ENCODE data around the gene ATAD2B.

DNA sequence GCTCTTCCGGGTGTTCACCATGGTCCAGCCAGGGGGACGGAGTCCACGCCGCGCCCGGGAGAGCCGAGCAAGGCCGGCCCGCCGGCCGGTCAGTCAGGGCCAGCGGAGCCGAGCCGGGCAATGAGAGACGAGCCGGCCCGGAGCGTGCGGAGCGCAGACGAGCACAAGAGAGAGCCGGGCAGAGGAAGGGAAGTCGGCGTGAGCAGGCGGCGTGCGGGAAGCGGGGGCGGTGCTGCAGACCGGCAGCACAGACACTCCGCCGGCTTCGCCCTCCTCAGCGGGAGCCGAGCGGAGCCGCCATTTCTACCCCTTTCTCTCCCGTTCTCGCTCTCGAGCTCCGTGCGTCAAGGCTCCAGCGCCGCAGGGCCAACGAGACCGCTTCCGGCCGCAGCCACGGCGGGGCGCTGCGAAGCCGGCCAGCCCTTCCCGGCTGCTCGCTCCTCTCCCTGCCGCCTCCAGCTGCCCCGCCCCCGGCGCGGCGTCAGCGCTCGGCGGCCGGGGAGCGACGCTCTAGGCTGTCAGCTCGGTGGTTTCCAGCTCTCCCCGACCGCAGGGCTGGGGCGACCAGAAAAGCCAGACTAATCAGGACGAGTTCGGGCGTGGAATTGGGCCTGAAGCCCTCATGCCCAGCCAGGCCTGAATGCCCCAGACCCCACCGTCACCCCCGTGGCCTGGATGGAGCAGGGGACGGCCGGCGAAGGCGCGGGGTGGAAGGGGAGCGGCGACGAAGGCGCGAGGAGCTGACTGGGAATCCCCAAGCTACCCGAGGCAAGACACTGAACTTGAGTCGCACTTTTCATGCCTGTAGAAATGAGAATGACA is at the start of gene ATAD2B:
- peak; percentile 58 to 85 for TF ChIP-seq POLR2A (IDR thresholded peaks at IDR 0.05)
- TF ChIP-seq, protein P1, sequence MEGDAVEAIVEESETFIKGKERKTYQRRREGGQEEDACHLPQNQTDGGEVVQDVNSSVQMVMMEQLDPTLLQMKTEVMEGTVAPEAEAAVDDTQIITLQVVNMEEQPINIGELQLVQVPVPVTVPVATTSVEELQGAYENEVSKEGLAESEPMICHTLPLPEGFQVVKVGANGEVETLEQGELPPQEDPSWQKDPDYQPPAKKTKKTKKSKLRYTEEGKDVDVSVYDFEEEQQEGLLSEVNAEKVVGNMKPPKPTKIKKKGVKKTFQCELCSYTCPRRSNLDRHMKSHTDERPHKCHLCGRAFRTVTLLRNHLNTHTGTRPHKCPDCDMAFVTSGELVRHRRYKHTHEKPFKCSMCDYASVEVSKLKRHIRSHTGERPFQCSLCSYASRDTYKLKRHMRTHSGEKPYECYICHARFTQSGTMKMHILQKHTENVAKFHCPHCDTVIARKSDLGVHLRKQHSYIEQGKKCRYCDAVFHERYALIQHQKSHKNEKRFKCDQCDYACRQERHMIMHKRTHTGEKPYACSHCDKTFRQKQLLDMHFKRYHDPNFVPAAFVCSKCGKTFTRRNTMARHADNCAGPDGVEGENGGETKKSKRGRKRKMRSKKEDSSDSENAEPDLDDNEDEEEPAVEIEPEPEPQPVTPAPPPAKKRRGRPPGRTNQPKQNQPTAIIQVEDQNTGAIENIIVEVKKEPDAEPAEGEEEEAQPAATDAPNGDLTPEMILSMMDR (IDR thresholded peaks at IDR 0.05), result peak; percentile 47 to 84 (median 51)
- TF ChIP-seq EP300 (IDR thresholded peaks at IDR 0.05), result no peak
- TF ChIP-seq POLR2AphosphoS5 (IDR thresholded peaks at IDR 0.05), result peak; percentile 82 to 96 (median 91)

All from sigmoid colon (tissue), 4 donors.